Endothelial cell of umbilical vein (primary cell): ENCODE data around the gene KCMF1. TPM values are rescaled to one million over a fixed set of nuclear protein-coding genes. Genes with fewer than 3 reads are reported as not detected.

Source experiments
- BruUV-seq: library from RNA; stranded (reverse); fragments of 400-500 nt; replicated peaks from 2 replicates; lab custom pipeline; 2021; lab: Mats Ljungman, UMichigan
- CTCF ChIA-PET: fragments of 300-600, 350-600 bp; sonication (Branson Sonifier 250); formaldehyde crosslinking; loops from one replicate; lab custom pipeline; 2021; ENCODE audit warnings: antibody characterized with exemption, inconsistent platforms; lab: Charles Lee
- POLR2A ChIA-PET: fragments of 300-600, 350-600 bp; sonication (Branson Sonifier 250); formaldehyde crosslinking; loops from one replicate; lab custom pipeline; 2021; ENCODE audit warnings: antibody characterized with exemption, inconsistent platforms; lab: Charles Lee
- DNase-seq: peaks from one replicate; pipeline ENCODE4 v3.0.0-alpha.2; 2011; ENCODE audit warnings: low read depth, low spot score
- FAIRE-seq: peaks from 2 replicates; lab custom pipeline; 2011; peaks lifted over from hg19 to GRCh38; lab: Jason Lieb, UNC
- H2AFZ ChIP-seq: 2 replicates; pipeline ENCODE4 v1.6.0; 2012; ENCODE audit warnings: low read depth, low read length, control low read depth, inconsistent platforms
- H3K27ac ChIP-seq: 2 replicates; pipeline ENCODE4 v1.5.1; 2011; ENCODE audit warnings: low read depth, mild to moderate bottlenecking, control low read depth, low read length, moderate library complexity; ENCODE audit not compliant: insufficient read depth
- H3K27me3 ChIP-seq, 2 experiments: 2 replicates each; pipeline versions ENCODE4 v1.6.0 to v1.6.1; 2011; ENCODE audit warnings: low read length in 2 of 2, mixed read lengths in 1 of 2; ENCODE audit not compliant: control insufficient read depth in 2 of 2, insufficient read depth in 2 of 2
- H3K36me3 ChIP-seq, 2 experiments: 2 replicates in 1 of 2; 3 replicates in 1 of 2; pipeline ENCODE4 v1.5.1; 2011; ENCODE audit warnings: low read length in 2 of 2, mild to moderate bottlenecking in 1 of 2, moderate library complexity in 1 of 2; ENCODE audit not compliant: control insufficient read depth in 2 of 2, insufficient read depth in 2 of 2; ENCODE audit errors: extremely low read depth in 1 of 2
- H3K4me1 ChIP-seq: 3 replicates; pipeline ENCODE4 v1.5.1; 2011; ENCODE audit warnings: mild to moderate bottlenecking, low read length; ENCODE audit not compliant: control insufficient read depth, insufficient read depth; ENCODE audit errors: extremely low read depth
- H3K4me2 ChIP-seq: 2 replicates; pipeline ENCODE4 v1.6.1; 2011; ENCODE audit warnings: low read length, control low read depth, mixed read lengths; ENCODE audit not compliant: insufficient read depth
- H3K4me3 ChIP-seq, 3 experiments: fragments of 200-600 bp in 1 of 3; sonication (generic), shearing (Covaris generic) in 1 of 3; replicated peaks in 1 of 3; 2 replicates each; pipeline ENCODE4 v1.5.1; 2011 to 2016; ENCODE audit warnings: control low read depth in 3 of 3, low read length in 3 of 3, mild to moderate bottlenecking in 2 of 3, inconsistent platforms in 1 of 3, low read depth in 1 of 3, moderate library complexity in 1 of 3; ENCODE audit not compliant: insufficient read depth in 1 of 3
- H3K79me2 ChIP-seq: 2 replicates; pipeline ENCODE4 v1.6.0; 2012; ENCODE audit warnings: low read length, inconsistent platforms; ENCODE audit not compliant: control insufficient read depth, insufficient read depth
- H3K9ac ChIP-seq: replicated peaks from 2 replicates; pipeline ENCODE3; 2011; ENCODE audit warnings: low read length, control low read depth; ENCODE audit not compliant: insufficient read depth; ENCODE audit errors: extremely low read depth
- H3K9me1 ChIP-seq: replicated peaks from 3 replicates; pipeline ENCODE4 v1.6.0; 2011; ENCODE audit warnings: mild to moderate bottlenecking, low read length; ENCODE audit not compliant: control insufficient read depth, insufficient read depth; ENCODE audit errors: extremely low read depth
- H3K9me3 ChIP-seq: replicated peaks from 2 replicates; pipeline ENCODE4 v1.5.1; 2012; ENCODE audit warnings: low read length, inconsistent platforms; ENCODE audit not compliant: control insufficient read depth, insufficient read depth
- H4K20me1 ChIP-seq: replicated peaks from 2 replicates; pipeline ENCODE3; 2011; ENCODE audit warnings: mild to moderate bottlenecking, low read length; ENCODE audit not compliant: control insufficient read depth, insufficient read depth; ENCODE audit errors: extremely low read depth
- CTCF ChIP-seq, 2 donors: IDR thresholded peaks; 1 replicate in 1 of 2; 2 replicates in 1 of 2; pipeline ENCODE4 v1.5.1; 2011; ENCODE audit warnings: low read length in 2 of 2, mild to moderate bottlenecking in 2 of 2, moderate library complexity in 2 of 2, control low read depth in 1 of 2, inconsistent platforms in 1 of 2, low read depth in 1 of 2; ENCODE audit not compliant: insufficient read depth in 1 of 2; ENCODE audit errors: extremely low read depth in 1 of 2
- EZH2 ChIP-seq: IDR thresholded peaks from 2 replicates; pipeline ENCODE4 v1.6.1; 2012; ENCODE audit warnings: borderline replicate concordance, low read depth, mild to moderate bottlenecking, moderate library complexity, low read length, inconsistent platforms; ENCODE audit not compliant: severe bottlenecking
- FOS ChIP-seq: IDR thresholded peaks from 2 replicates; pipeline ENCODE4 v1.6.1; 2011; ENCODE audit warnings: mild to moderate bottlenecking, low read length, moderate library complexity, borderline replicate concordance; ENCODE audit not compliant: insufficient read depth
- GATA2 ChIP-seq: IDR thresholded peaks from 2 replicates; pipeline ENCODE4 v1.7.0; 2011; ENCODE audit warnings: low read depth, mild to moderate bottlenecking, moderate library complexity, mixed read lengths, low read length; ENCODE audit not compliant: insufficient read length, insufficient read depth
- JUN ChIP-seq: IDR thresholded peaks from 2 replicates; pipeline ENCODE4 v1.6.1; 2011; ENCODE audit warnings: borderline replicate concordance, low read depth; ENCODE audit not compliant: insufficient read length, insufficient read depth
- MAX ChIP-seq: IDR thresholded peaks from 2 replicates; pipeline ENCODE4 v1.6.1; 2011; ENCODE audit not compliant: insufficient read depth, insufficient read length
- MYC ChIP-seq: IDR thresholded peaks from one replicate; pipeline ENCODE4 v1.6.1; 2011; ENCODE audit warnings: mild to moderate bottlenecking, low read depth, low read length
- POLR2A ChIP-seq: IDR thresholded peaks from 2 replicates; pipeline ENCODE4 v1.6.1; 2012; ENCODE audit warnings: low read depth, mild to moderate bottlenecking, control low read depth, low read length
- POLR2AphosphoS5 ChIP-seq: IDR thresholded peaks from 2 replicates; pipeline ENCODE4 v1.6.1; 2012; ENCODE audit warnings: low read depth, mild to moderate bottlenecking, control low read depth, low read length, moderate library complexity; ENCODE audit not compliant: insufficient read depth
- dilution Hi-C: fragments of 300-500 bp; cut with MboI; formaldehyde crosslinking; loops from one replicate; pipeline ENCODE4 v1.15.0; 2019; ENCODE audit warnings: low sequenced_read_pairs; ENCODE audit not compliant: extremely low pct_ligation_motif_present
- intact Hi-C: fragments of 100-400 bp; cut with micrococcal nuclease; formaldehyde crosslinking; loops from one replicate; pipeline ENCODE4 v1.10.0; 2022
- polyA plus RNA-seq, 4 experiments: library from polyadenylated mRNA; depleted of rRNA in 3 of 4; stranded (reverse) in 3 of 4; unstranded in 1 of 4; fragments of >200 nt; gene quantifications; 2 replicates each; pipeline versions ENCODE4 v1.2.1 to v1.2.3, GENCODE V29; 2011 to 2012; ENCODE audit warnings: missing spikeins in 1 of 4
- total RNA-seq: library from RNA; stranded (reverse); gene quantifications from 2 replicates; pipeline ENCODE4 v1.2.3, GENCODE V29; 2021

KCMF1 gene
- total and polyA plus RNA-seq, 2 donors (not counting 3 experiments of a cell fraction or from before 2014, with no cell fraction given), result 49.3 to 78.4 TPM

GRCh38 chr2:84972207-84972783 lies 1.3 kb downstream of the KCMF1 start:
- H3K4me1 ChIP-seq, result peaks cover 18% of the 10 kb centered on the region
- H3K79me2 ChIP-seq, result peaks cover 88% of the 10 kb centered on the region
- intact Hi-C loops, result loop anchor here (2.0 to 5.0 kb wide), 2 partner anchors 45 to 65 kb away; partner anchors contain the start of gene TMSB10
- H3K27ac ChIP-seq, result peak overlapping the region; percentile 94
- no peak overlapping the region for H2AFZ ChIP-seq
- DNase-seq, result peak; percentile 41
- TF ChIP-seq MYC (no peak), MAX (no peak), EZH2 (no peak), CTCF (IDR thresholded peaks at IDR 0.05; ENCODE audit: extremely low read depth in 1 of 2, insufficient read depth in 1 of 2, low read depth in 1 of 2, low read length in 2 of 2) (no peak), JUN (no peak), POLR2AphosphoS5 (no peak), FOS (no peak), POLR2A (no peak), GATA2 (no peak)
- no peaks in the 10 kb centered on the region for H3K9me1 ChIP-seq
- no TSS peak for BruUV-seq
- peaks cover 4% of the 10 kb centered on the region for H4K20me1 ChIP-seq
- ChIA-PET CTCF (interaction anchor here (0.9 to 3.3 kb wide), 4 partner anchors 10 to 47 kb away, joined by 3 to 35 read pairs (median 8); no protein-coding TSS in a partner anchor), POLR2A (interaction anchor here (0.6 to 1.0 kb wide), 3 partner anchors 43 to 71 kb away, joined by 3 to 8 read pairs (median 7); no protein-coding TSS in a partner anchor)
- H3K4me2 ChIP-seq, result peak overlapping the region; percentile 97
- peak overlapping the region; percentile 96 for H3K9ac ChIP-seq
- H3K36me3 ChIP-seq, result no peaks in the 10 kb centered on the region
- H3K4me3 ChIP-seq, result peak overlapping the region; percentile 92 to 98 (median 97)
- dilution Hi-C loops, result no loop called here
- FAIRE-seq, result no peak
- no peaks in the 10 kb centered on the region for H3K27me3 ChIP-seq
- no peaks in the 10 kb centered on the region for H3K9me3 ChIP-seq
